ENCODE measurements around the gene CLDN17.

CLDN17 gene

GRCh38 chr21:30152792-30153191, 13.8 kb downstream of the CLDN17 start:
- no peak overlapping the region for H3K4me2 ChIP-seq (ENCODE audit: low read length, poor library complexity, severe bottlenecking)
- H3K4ac ChIP-seq (ENCODE audit: low read depth in 1 of 2, low read length in 2 of 2) = no peak overlapping the region
- no peak overlapping the region for H4K8ac ChIP-seq (ENCODE audit: low read length)
- H3K27ac ChIP-seq (ENCODE audit: low read length, poor library complexity, severe bottlenecking) = no peak overlapping the region
- no peaks in the 10 kb centered on the region for H3K79me1 ChIP-seq (replicated peaks; ENCODE audit: low read length, poor library complexity, severe bottlenecking)
- H3K18ac ChIP-seq (ENCODE audit: low read depth in 1 of 2, low read length in 2 of 2) = no peak overlapping the region
- no peak overlapping the region for H2BK5ac ChIP-seq (ENCODE audit: low read depth, low read length, poor library complexity, severe bottlenecking)
- H3K9me3 ChIP-seq (ENCODE audit: control insufficient read depth, low read length) = no peaks in the 10 kb centered on the region
- no peak overlapping the region for H3K23ac ChIP-seq (ENCODE audit: low read length in 2 of 2)
- no peak overlapping the region for H2BK12ac ChIP-seq (ENCODE audit: low read length in 2 of 2)
- H3K4me3 ChIP-seq (ENCODE audit: insufficient read depth in 1 of 2, low read depth in 1 of 2, low read length in 2 of 2) = no peak overlapping the region
- H2BK15ac ChIP-seq (ENCODE audit: low read depth, poor library complexity, severe bottlenecking) = no peak overlapping the region
- no peaks in the 10 kb centered on the region for H3K4me1 ChIP-seq (ENCODE audit: control insufficient read depth, insufficient read depth, low read depth, low read length)
- no peak overlapping the region for H2AFZ ChIP-seq (ENCODE audit: low read depth, low read length)
- no peak overlapping the region for H2BK120ac ChIP-seq (ENCODE audit: low read depth, low read length)
- H3K9ac ChIP-seq (ENCODE audit: low read length) = no peak overlapping the region
- no peak overlapping the region for H4K91ac ChIP-seq (ENCODE audit: low read length)
- no peak for DNase-seq
- H3K14ac ChIP-seq (ENCODE audit: low read length in 2 of 2) = no peak overlapping the region
- H3K27me3 ChIP-seq (ENCODE audit: control insufficient read depth in 1 of 2, insufficient read depth in 1 of 2, low read length in 2 of 2) = no peaks in the 10 kb centered on the region
- H2AK5ac ChIP-seq (ENCODE audit: low read length, severe bottlenecking) = no peak overlapping the region
- H3K36me3 ChIP-seq (ENCODE audit: control insufficient read depth in 1 of 2, insufficient read depth in 2 of 2, low read depth in 1 of 2, low read length in 2 of 2) = no peaks in the 10 kb centered on the region

GRCh38 chr21:30148906-30149305, 17.7 kb downstream of the CLDN17 start:
- H3K14ac ChIP-seq (ENCODE audit: low read length in 2 of 2) = no peak overlapping the region
- H3K4me2 ChIP-seq (ENCODE audit: low read length, poor library complexity, severe bottlenecking) = no peak overlapping the region
- H3K27me3 ChIP-seq (ENCODE audit: control insufficient read depth in 1 of 2, insufficient read depth in 1 of 2, low read length in 2 of 2) = no peaks in the 10 kb centered on the region
- H2BK120ac ChIP-seq (ENCODE audit: low read depth, low read length) = no peak overlapping the region
- no peak overlapping the region for H2AFZ ChIP-seq (ENCODE audit: low read depth, low read length)
- no peak overlapping the region for H2BK12ac ChIP-seq (ENCODE audit: low read length in 2 of 2)
- H3K4me3 ChIP-seq (ENCODE audit: insufficient read depth in 1 of 2, low read depth in 1 of 2, low read length in 2 of 2) = no peak overlapping the region
- no peak overlapping the region for H2BK15ac ChIP-seq (ENCODE audit: low read depth, poor library complexity, severe bottlenecking)
- no peak overlapping the region for H3K4ac ChIP-seq (ENCODE audit: low read depth in 1 of 2, low read length in 2 of 2)
- no peaks in the 10 kb centered on the region for H3K4me1 ChIP-seq (ENCODE audit: control insufficient read depth, insufficient read depth, low read depth, low read length)
- H2BK5ac ChIP-seq (ENCODE audit: low read depth, low read length, poor library complexity, severe bottlenecking) = no peak overlapping the region
- H3K27ac ChIP-seq (ENCODE audit: low read length, poor library complexity, severe bottlenecking) = no peak overlapping the region
- no peak overlapping the region for H2AK5ac ChIP-seq (ENCODE audit: low read length, severe bottlenecking)
- H3K18ac ChIP-seq (ENCODE audit: low read depth in 1 of 2, low read length in 2 of 2) = no peak overlapping the region
- no peak overlapping the region for H3K9ac ChIP-seq (ENCODE audit: low read length)
- H3K79me1 ChIP-seq (replicated peaks; ENCODE audit: low read length, poor library complexity, severe bottlenecking) = no peaks in the 10 kb centered on the region
- H4K8ac ChIP-seq (ENCODE audit: low read length) = no peak overlapping the region
- no peak overlapping the region for H3K23ac ChIP-seq (ENCODE audit: low read length in 2 of 2)
- H4K91ac ChIP-seq (ENCODE audit: low read length) = no peak overlapping the region
- H3K9me3 ChIP-seq (ENCODE audit: control insufficient read depth, low read length) = no peaks in the 10 kb centered on the region
- H3K36me3 ChIP-seq (ENCODE audit: control insufficient read depth in 1 of 2, insufficient read depth in 2 of 2, low read depth in 1 of 2, low read length in 2 of 2) = no peaks in the 10 kb centered on the region
- no CpG with 5 or more reads among the region's 1 CpG for WGBS
- no peak for DNase-seq

DNA sequence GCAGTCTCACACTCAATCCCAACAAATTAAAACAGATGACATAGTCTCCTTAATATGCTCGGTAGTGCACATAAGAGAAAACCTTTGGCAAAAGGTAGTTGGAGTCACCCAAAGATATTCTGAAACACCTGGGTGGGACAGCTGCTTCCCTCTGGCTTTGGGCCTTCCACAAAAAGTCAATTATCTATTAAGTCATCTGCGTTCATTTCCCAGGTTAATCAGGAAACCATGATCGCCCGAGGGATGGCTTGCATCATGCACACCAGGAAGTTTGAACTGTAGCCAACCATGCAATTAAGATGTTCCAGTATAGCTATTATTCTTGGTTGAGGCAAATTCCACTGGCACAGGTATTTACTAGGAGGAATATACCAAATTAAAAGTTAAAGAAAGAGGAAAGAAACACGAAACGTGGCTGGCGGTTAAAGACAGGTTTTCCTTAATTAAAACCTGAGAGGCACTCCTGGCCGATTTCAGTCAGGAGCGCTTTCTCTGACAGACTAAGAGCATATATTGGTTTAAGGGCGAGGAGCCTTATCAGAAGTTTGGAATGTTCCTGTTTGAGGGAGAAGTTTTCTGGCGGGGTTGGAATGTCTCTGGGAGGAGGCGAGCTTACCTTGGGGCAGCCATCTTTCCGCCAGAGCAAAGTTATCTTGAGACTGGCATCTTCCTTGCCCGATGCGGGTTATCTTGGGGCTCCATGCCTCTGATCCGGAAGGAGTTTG, 19.9 kb downstream of the CLDN17 start:
- H3K4me3 ChIP-seq (ENCODE audit: insufficient read depth in 1 of 2, low read depth in 1 of 2, low read length in 2 of 2) = no peak overlapping the region

DNA sequence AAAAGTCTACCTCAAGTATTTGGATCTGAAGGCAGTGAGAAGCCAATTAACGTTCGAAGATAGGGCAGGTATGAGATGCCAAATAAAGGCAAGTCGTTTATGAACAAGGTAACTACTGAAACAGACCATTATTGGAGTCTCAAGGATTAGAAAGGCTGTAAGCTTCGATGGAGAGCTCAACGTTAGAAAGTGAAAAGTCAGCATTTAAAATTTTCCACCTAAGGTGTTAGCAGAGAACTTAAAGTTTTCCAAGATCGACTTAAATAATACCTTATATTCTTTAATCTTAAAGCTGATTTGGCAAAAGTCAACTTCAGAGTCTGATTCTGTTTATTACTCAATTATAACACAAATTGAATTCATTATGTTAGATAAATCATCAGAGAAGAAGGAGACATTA, 28.1 kb downstream of the CLDN17 start:
- no peak overlapping the region for H2BK15ac ChIP-seq (ENCODE audit: low read depth, poor library complexity, severe bottlenecking)
- no peak overlapping the region for H2AFZ ChIP-seq (ENCODE audit: low read depth, low read length)
- no peak overlapping the region for H3K18ac ChIP-seq (ENCODE audit: low read depth in 1 of 2, low read length in 2 of 2)
- no peak overlapping the region for H4K91ac ChIP-seq (ENCODE audit: low read length)
- no peak overlapping the region for H2BK12ac ChIP-seq (ENCODE audit: low read length in 2 of 2)
- no peak overlapping the region for H3K27ac ChIP-seq (ENCODE audit: low read length, poor library complexity, severe bottlenecking)
- H3K79me1 ChIP-seq (replicated peaks; ENCODE audit: low read length, poor library complexity, severe bottlenecking) = no peaks in the 10 kb centered on the region
- no peak overlapping the region for H3K23ac ChIP-seq (ENCODE audit: low read length in 2 of 2)
- no peaks in the 10 kb centered on the region for H3K9me3 ChIP-seq (ENCODE audit: control insufficient read depth, low read length)
- no peak for DNase-seq
- WGBS = 58% methylated on average over 3 of the region's 6 CpGs
- no peak overlapping the region for H4K8ac ChIP-seq (ENCODE audit: low read length)
- H3K36me3 ChIP-seq (ENCODE audit: control insufficient read depth in 1 of 2, insufficient read depth in 2 of 2, low read depth in 1 of 2, low read length in 2 of 2) = no peaks in the 10 kb centered on the region
- no peak overlapping the region for H3K9ac ChIP-seq (ENCODE audit: low read length)
- H3K4me1 ChIP-seq (ENCODE audit: control insufficient read depth, insufficient read depth, low read depth, low read length) = no peaks in the 10 kb centered on the region
- no peak overlapping the region for H3K14ac ChIP-seq (ENCODE audit: low read length in 2 of 2)
- H3K4me2 ChIP-seq (ENCODE audit: low read length, poor library complexity, severe bottlenecking) = no peak overlapping the region
- no peaks in the 10 kb centered on the region for H3K27me3 ChIP-seq (ENCODE audit: control insufficient read depth in 1 of 2, insufficient read depth in 1 of 2, low read length in 2 of 2)
- no peak overlapping the region for H3K4ac ChIP-seq (ENCODE audit: low read depth in 1 of 2, low read length in 2 of 2)
- H3K4me3 ChIP-seq (ENCODE audit: insufficient read depth in 1 of 2, low read depth in 1 of 2, low read length in 2 of 2) = no peak overlapping the region
- no peak overlapping the region for H2AK5ac ChIP-seq (ENCODE audit: low read length, severe bottlenecking)
- H2BK120ac ChIP-seq (ENCODE audit: low read depth, low read length) = no peak overlapping the region
- H2BK5ac ChIP-seq (ENCODE audit: low read depth, low read length, poor library complexity, severe bottlenecking) = no peak overlapping the region

More for the DNA sequence above, 19.9 kb downstream of the CLDN17 start:
- no peaks in the 10 kb centered on the region for H3K27me3 ChIP-seq (ENCODE audit: control insufficient read depth in 1 of 2, insufficient read depth in 1 of 2, low read length in 2 of 2)
- no peak overlapping the region for H3K9ac ChIP-seq (ENCODE audit: low read length)
- H2AFZ ChIP-seq (ENCODE audit: low read depth, low read length) = no peak overlapping the region
- no peak overlapping the region for H3K14ac ChIP-seq (ENCODE audit: low read length in 2 of 2)
- no peak overlapping the region for H3K23ac ChIP-seq (ENCODE audit: low read length in 2 of 2)
- WGBS = 89% methylated on average over 16 of the region's 16 CpGs
- H3K4me1 ChIP-seq (ENCODE audit: control insufficient read depth, insufficient read depth, low read depth, low read length) = no peaks in the 10 kb centered on the region
- no peak overlapping the region for H4K91ac ChIP-seq (ENCODE audit: low read length)
- H4K8ac ChIP-seq (ENCODE audit: low read length) = no peak overlapping the region
- no peak overlapping the region for H2BK120ac ChIP-seq (ENCODE audit: low read depth, low read length)
- no peaks in the 10 kb centered on the region for H3K9me3 ChIP-seq (ENCODE audit: control insufficient read depth, low read length)
- no peak overlapping the region for H3K27ac ChIP-seq (ENCODE audit: low read length, poor library complexity, severe bottlenecking)
- H2BK15ac ChIP-seq (ENCODE audit: low read depth, poor library complexity, severe bottlenecking) = no peak overlapping the region
- no peak overlapping the region for H2AK5ac ChIP-seq (ENCODE audit: low read length, severe bottlenecking)
- H2BK5ac ChIP-seq (ENCODE audit: low read depth, low read length, poor library complexity, severe bottlenecking) = no peak overlapping the region
- no peak overlapping the region for H3K4me2 ChIP-seq (ENCODE audit: low read length, poor library complexity, severe bottlenecking)
- no peak for DNase-seq
- H3K36me3 ChIP-seq (ENCODE audit: control insufficient read depth in 1 of 2, insufficient read depth in 2 of 2, low read depth in 1 of 2, low read length in 2 of 2) = no peaks in the 10 kb centered on the region
- no peak overlapping the region for H3K18ac ChIP-seq (ENCODE audit: low read depth in 1 of 2, low read length in 2 of 2)
- H2BK12ac ChIP-seq (ENCODE audit: low read length in 2 of 2) = no peak overlapping the region
- H3K4ac ChIP-seq (ENCODE audit: low read depth in 1 of 2, low read length in 2 of 2) = no peak overlapping the region
- no peaks in the 10 kb centered on the region for H3K79me1 ChIP-seq (replicated peaks; ENCODE audit: low read length, poor library complexity, severe bottlenecking)

All from mesenchymal stem cell (in vitro differentiated cells and primary cell).